DND-41 (cell line): ENCODE measurements around the gene IQGAP2.

Experiments
- EZH2 ChIP-seq: IDR thresholded peaks from 3 replicates; pipeline ENCODE4 v1.6.1; 2012; ENCODE audit warnings: borderline replicate concordance, low read depth, mild to moderate bottlenecking, moderate library complexity, low read length, inconsistent platforms; ENCODE audit not compliant: severe bottlenecking
- TF ChIP-seq, protein P1 (sequence below): IDR thresholded peaks from 2 replicates; pipeline ENCODE4 v1.5.1; 2012; ENCODE audit warnings: borderline replicate concordance, low read length, moderate library complexity, mild to moderate bottlenecking; ENCODE audit not compliant: poor library complexity, severe bottlenecking; ENCODE audit errors: extremely low read depth

DNA sequence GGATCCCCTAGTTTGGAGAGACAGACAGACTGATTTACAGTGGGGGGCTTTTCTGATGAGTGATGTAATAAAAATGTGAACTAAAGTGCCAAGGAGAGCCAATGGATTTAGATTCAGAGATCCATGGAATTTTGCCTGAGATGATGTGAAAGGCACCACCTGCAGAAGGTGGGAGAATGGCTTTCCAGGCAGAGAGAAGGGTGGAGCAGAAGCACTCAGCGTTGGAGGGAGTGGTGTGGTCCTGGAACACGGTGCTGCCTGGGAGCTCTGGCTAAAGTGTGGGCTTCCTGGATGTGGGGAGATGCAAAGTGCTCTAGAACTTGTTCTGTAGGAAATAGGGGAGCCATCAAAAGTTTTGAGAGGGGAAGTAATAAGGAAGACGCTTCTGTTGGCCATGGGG, 57.0 kb downstream of the IQGAP2 start:
- no peak for TF ChIP-seq EZH2
- TF ChIP-seq, protein P1, sequence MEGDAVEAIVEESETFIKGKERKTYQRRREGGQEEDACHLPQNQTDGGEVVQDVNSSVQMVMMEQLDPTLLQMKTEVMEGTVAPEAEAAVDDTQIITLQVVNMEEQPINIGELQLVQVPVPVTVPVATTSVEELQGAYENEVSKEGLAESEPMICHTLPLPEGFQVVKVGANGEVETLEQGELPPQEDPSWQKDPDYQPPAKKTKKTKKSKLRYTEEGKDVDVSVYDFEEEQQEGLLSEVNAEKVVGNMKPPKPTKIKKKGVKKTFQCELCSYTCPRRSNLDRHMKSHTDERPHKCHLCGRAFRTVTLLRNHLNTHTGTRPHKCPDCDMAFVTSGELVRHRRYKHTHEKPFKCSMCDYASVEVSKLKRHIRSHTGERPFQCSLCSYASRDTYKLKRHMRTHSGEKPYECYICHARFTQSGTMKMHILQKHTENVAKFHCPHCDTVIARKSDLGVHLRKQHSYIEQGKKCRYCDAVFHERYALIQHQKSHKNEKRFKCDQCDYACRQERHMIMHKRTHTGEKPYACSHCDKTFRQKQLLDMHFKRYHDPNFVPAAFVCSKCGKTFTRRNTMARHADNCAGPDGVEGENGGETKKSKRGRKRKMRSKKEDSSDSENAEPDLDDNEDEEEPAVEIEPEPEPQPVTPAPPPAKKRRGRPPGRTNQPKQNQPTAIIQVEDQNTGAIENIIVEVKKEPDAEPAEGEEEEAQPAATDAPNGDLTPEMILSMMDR = no peak
